ENCODE measurements around the gene SMAP2.
"Not testable (repeated sequence)": the region's sequence is repeated elsewhere in the genome, so short reads cannot be mapped to it uniquely, and the experiment has no call there.

The SMAP2 gene

DNA sequence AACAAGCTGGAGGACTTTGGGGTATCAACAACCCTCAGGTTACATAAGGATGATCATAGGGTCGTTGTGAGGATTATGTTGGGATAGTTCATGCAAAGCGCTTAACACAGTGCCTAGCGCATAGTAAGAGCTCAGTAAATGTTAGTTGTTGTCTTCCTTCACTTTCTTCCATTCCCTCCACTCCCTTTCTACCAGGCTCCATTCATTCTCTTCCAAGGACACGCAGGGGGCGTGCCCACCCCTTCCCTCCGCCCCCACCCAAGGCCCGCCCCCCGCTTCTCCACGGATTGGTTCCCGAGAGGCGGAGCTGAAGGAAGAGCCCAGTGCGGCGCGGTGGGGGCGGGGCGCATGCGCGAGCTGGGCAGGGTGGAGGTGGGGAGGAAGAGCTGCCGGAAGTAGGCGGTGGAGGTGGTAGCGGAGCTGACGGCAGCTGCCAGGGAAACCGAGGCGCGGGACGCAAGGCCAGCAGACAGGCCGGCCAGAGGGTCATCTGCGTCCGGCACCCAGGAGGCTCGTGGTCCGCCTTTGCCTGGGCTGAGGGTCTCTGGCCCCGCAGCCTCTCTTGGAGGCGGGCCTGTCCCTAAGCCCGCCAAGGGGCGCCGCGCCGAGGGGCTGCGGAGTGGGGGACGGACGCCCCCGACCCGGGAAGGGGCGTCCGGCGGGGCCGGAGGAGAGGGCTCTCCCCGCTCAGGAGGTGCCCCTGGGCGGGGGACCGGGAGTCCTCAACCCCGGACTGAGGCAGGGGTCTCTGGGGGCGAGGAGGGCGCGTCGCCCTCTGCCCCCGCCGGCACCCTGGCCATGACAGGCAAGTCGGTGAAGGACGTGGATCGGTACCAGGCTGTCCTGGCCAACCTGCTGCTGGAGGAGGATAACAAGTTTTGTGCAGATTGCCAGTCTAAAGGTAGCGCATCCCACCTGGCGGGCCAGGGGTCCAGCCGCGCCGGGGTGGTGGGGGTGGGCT is at the start of gene SMAP2:
Gene SMAP2 (plus strand): TSS at position 405 of the 961 bp plus-strand sequence. CDS start 394 bp downstream, at position 799.
- in situ Hi-C loops (cut with MboI; ENCODE audit: low sequenced_read_pairs), result no loop called here

DNA sequence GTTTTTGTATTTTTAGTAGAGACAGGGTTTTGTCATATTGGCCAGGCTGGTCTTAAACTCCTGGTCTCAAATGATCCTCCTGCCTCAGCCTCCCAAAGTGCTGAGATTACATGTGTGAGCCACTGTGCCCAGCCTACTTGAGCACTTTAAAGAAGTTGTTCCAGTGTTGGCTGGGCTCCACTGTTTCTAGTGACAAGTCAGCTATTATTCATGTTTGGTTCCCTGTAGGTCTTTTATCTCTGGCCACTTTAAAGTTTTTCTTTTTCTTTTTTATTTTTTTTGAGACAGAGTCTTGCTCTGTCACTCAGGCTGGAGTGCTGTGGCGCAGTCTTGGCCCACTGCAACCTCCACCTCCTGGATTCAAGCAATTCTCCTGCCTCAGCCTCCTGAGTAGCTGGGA is 42.1 kb upstream of the SMAP2 start:
- in situ Hi-C loops (cut with MboI; ENCODE audit: low sequenced_read_pairs), result not testable (repeated sequence)

DNA sequence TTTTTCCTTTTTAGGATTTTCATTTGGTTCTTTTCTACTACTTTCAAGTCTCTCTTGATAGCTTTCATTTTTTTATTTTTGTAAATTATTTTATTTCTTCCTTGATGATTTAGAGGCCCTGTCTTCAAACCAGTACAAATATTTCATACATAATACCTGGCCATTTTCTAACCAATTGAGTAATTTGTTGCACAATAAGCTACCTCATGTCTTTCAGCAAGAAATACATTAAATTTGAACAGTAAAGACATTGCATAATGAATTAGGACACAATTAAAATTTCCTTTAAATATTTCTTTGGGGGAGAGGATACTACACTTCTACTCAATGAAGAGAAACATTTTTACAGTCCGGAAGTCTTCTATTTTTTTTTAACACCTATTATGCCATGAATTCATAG is 40.8 kb upstream of the SMAP2 start:
- in situ Hi-C loops (cut with MboI; ENCODE audit: low sequenced_read_pairs), result no loop called here

DNA sequence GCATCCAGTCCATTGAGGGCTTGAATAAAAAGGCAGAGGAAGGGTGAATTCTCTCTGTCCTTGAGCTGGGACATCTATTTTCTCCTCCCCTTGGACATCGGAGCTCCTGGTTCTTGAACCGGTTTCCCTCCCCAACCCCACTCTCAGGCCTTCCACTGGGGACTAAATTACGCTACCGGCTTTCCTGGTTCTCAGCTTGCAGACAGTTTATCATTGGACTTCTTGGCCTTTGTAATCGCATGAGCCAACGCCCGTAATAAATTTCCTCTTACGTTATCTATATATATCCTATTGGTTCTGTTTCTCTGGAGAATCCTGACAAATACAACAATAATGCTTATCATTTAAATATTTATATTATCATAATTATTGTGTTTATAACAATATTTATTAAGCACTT is 36.1 kb upstream of the SMAP2 start:
- in situ Hi-C loops (cut with MboI; ENCODE audit: low sequenced_read_pairs), result no loop called here

DNA sequence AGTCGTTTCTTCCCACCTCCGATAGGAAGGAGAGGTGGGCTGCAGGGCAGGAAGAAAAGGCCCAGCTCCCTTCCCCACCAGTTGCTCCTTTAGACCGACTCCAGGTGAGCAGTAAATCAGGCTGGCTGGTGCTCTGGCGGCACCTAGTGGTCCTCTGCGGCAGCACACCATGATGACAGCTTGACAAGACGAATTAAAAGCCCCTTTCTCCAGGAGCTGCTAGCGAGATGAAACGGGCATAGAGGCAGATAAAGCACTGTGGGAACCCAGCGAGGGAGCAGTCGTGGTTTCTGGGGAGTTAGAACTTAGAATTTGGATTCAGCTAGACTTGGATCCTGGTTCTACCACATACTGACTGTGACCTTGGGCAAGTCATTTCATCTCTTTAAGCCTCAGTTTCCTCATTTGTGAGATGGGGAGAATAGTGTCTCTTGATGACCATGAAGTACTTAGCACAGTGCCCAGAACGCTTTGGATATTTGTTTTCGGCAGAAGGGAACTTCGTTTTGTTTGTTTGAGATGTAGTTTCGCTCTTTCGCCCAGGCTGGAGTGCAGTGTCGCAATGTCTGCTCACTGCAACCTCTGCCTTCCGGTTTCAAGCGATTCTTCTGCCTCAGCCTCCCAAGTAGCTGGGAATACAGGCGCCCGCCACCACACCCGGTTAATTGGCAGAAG is 34.6 kb upstream of the SMAP2 start:
- in situ Hi-C loops (cut with MboI; ENCODE audit: low sequenced_read_pairs), result no loop called here

DNA sequence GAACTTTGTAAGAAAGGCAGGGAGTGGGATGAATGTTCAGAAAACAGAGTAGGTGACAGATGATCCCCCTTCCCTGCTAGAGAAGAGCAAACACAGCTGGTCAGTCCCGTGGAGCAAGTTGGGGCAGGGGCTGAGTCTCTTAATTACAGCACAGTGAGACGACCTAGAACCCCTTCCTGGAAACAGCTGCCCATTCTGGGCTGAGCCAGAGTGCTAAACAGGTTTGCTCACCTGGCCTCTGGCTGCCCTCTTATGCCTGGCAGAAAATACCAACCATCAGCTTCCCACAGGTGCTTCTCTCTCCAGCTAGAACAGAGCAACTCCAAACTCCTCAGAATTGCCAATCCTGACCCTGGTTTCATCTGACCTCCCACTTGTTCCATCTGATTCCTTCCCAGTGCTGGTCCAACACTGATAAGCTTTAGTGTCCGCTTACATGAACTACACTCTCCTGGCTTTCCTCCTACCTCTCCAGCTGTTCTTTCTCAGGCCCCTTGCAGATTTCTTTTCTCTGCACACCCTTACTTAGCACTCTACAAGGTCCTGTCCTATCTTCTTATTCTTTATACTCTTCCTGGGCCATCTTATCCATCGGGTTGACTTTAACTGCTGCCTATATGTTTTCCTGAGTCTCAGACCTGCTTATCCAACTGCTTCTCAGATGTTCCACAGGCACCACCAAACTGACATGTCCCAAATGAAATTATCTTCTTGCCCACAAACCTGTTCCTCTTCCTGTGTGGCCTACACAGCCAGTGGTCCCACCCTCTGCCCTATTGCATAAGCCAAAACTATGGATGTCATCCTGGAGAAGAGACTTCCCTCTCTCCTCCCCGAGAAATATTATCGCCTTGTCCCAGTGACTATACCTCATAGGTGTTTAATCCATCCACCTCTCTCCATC is 33.9 kb upstream of the SMAP2 start:
- in situ Hi-C loops (cut with MboI; ENCODE audit: low sequenced_read_pairs), result no loop called here

DNA sequence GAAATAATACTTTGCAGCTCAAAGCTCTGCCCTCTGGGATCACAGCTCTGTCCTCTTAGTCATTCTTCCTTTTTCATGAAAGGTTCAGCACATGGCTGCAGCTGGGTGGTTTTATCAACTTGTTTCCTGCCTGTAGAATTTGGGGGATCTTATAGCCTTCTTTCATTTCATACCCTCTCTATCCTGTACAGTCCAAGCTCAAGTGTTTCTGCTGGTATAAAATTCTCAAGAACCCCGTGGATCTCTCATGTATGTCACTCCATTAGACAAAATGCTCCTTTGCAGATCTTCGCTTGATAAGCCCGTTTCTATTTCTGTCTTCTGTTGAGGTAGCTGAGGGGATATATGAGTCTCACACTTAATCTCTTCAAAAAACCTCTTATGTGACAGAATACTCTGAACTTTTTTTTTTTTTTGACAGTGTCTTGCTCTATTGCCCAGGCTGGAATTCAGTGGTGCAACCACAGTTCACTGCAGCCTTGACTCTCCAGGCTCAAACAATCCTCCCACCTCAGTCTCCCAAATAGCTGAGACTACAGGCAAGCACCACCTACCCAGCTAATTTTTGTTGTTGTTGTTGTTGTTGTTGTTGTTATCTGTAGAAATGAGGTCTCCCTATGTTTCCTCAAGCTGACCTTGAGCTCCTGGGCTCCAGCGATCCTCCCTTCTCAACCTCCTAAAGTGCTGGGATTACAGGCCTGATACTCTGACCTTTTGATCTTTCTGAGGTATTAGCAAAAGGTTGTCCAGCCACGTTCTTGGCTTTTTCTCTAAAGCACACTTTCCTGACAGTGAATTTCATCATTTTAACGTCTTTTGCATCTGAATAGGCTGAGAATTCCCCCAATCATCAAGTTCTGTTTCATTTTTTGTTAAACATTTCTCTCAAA is 31.8 kb upstream of the SMAP2 start:
- in situ Hi-C loops (cut with MboI; ENCODE audit: low sequenced_read_pairs), result no loop called here

DNA sequence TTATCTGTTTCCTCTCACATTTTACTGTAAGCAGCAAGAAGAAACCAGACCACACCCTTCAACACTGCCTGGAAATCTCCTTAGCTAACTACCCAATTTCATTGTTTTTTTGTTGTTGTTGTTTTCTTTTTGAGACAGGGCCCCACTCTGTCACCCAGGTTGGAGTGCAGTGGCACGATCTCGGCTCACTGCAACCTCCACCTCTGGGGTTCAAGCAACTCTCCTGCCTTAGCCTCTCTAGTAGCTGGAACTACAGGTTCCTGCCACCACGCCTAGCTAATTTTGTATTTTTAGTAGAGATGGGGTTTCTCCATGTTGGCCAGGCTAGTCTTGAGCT is 31.2 kb upstream of the SMAP2 start:
- in situ Hi-C loops (cut with MboI; ENCODE audit: low sequenced_read_pairs), result not testable (repeated sequence)

DNA sequence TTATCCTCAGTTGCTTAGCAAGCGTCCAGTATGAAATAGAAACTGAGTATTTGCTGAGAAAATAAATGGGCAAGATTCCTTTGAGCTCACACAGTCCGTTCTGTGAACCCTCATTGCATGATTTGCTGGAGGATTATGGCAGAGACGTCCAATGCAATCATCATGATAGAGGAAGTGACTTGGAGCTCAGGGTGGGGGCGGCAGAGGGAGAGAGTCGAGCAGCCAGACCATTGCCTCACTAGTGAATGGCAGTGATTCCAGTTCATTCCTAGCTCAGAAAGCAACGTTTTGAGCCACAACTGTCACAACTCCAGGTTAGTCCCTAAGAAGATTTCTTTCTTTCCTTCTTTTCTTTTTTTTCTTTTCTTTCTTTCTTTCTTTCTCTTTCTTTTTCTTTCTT is 28.9 kb upstream of the SMAP2 start:
- in situ Hi-C loops (cut with MboI; ENCODE audit: low sequenced_read_pairs), result no loop called here

DNA sequence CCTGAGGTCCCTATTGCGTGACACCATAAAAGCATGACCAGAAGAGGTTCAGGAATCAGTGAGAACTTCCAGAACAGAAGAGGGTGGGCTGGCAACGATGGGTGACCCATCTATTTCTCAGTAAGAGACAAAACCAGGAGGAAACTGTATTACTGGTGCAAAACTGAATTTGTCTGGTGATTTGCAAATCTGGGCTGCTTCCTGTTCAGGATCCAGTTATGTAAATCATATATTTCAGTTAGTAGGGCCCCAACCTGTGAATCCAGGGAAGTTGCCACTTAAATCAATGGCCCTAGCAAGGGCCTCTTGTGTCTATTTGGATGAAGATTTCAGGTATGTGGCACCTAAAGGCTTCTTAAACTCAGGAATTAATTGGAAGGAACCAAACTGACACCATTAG is 23.1 kb upstream of the SMAP2 start:
- in situ Hi-C loops (cut with MboI; ENCODE audit: low sequenced_read_pairs), result no loop called here

DNA sequence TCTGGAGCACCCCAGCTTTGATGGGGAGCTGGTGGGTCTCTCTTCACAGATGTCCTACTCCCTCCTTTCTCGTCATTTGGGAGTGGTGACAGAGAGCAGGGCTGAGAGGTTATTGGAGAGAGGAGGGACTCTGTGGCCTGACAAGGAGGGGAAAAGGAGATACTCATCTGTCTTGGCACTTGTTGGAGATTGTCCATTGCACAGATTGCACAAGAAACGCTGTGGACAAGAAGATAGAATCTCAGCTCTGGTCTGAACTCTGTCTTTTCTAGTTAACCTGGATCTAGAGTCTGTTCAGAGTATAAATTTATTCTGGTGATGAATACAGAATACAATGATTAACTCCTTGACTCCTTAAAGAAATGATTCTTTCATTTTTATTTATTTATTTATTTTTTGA is 22.4 kb upstream of the SMAP2 start:
- in situ Hi-C loops (cut with MboI; ENCODE audit: low sequenced_read_pairs), result no loop called here

DNA sequence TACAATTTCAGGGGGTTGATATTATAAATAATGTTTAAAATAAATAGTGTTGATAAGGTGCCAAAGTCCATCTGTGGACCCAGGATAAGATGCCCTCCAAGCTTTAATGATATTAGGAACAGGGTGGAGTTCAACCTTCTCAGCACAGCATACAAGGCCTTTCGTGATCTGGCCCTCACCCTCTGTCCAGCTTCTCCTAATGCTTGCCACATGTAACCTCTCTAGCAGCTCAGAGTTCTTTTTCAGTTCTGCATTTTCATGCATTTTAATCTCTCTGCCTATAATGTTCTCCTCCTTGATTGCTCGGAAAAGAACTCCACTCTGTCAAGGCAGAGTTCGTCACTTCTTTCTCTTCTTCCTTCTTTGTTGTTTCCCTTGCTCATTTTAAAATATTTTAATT is 21.4 kb upstream of the SMAP2 start:
- in situ Hi-C loops (cut with MboI; ENCODE audit: low sequenced_read_pairs), result no loop called here

DNA sequence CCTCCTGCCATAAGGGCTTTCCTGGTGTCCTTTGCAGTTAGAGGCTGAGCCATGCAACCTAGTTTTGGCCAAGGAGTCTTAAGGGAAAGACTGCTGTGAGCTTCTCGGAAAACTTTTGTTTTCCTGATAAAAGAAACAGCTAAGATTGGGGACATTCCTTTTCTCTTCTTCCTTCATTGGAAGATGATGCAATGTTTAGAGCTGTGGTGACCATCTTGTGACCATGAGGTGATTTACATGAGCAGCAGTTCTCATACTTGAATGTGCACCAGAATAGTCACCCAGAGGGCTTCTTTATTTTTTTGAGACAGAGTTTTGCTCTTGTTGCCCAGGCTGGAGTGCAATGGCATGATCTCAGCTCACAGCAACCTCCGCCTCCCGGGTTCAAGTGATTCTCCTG is 20.4 kb upstream of the SMAP2 start:
- in situ Hi-C loops (cut with MboI; ENCODE audit: low sequenced_read_pairs), result no loop called here

DNA sequence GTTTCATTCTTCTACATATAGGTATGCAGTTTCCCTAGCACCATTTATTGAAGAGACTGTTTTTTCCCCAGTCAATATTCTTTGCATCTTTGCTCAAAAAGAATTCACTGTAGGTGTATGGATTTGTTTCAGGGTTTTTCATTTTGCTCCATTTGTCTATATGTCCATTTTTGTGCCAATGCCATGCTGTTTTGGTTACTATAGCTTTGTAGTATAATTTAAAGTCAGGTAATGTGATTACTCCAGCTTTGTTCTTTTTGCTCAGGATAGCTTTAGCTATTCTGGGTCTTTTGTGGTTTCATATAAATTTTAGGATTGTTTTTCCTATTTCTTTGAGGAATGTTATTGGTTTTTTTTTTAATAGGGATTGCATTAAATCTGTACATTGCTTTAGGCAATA is 15.9 kb upstream of the SMAP2 start:
- in situ Hi-C loops (cut with MboI; ENCODE audit: low sequenced_read_pairs), result no loop called here

DNA sequence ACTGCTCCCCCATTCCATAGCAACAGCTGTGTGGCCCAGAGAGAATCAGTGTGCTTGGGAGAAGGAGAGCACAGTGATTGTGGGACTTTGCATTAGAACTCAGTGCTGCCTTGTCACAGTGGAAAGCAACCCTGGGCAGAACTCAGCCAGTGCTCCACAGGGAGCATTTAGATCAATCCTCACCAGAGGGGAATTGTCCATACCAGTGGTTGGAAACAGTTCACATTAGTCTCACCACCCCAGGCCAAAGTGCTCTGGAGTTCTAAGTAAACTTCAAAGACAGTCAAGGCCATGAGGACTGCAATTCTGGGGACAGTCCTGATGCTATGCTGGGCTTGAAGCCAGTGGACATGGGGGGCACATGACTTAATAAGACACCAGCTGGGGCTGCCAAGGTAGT is 12.9 kb upstream of the SMAP2 start:
- in situ Hi-C loops (cut with MboI; ENCODE audit: low sequenced_read_pairs), result no loop called here

DNA sequence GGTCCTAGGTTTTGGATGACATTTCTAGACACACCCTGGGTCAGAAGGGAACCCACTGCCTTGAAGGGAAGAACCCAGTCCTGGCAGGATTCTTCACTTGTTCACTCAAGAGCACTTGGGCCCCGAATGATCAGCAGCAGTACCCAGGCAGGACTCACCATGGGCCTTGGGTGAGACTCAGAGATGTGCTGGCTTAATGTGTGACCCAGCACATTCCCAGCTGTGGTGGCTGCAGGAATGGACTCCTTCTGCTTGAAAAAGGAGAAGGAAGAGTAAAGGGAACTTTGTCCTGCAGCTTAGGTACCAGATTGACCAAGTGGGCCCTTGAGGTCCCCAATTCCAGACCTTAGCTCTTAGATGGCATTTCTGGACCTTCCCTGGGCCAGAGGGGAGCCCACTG is 12.3 kb upstream of the SMAP2 start:
- in situ Hi-C loops (cut with MboI; ENCODE audit: low sequenced_read_pairs), result no loop called here

DNA sequence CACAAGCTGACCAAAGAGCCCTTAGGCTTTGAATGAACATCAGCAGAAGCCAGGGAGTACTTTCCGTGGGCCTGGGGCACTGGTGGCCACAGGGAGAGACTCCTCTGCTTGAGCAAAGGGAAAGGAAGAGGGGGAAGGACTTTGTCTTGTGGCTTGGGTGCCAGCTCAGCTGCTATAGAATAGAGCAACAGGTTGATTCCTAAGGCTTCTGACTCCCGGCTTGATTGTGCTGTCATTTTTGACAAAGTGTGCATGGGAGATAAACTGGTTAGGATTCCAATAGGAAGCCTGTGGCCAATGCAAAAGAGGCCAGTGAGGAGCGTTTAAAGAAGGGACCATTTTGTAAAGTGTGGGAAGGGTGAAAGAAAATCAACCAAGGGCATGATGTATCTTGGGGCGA is 11.9 kb upstream of the SMAP2 start:
- in situ Hi-C loops (cut with MboI; ENCODE audit: low sequenced_read_pairs), result no loop called here

DNA sequence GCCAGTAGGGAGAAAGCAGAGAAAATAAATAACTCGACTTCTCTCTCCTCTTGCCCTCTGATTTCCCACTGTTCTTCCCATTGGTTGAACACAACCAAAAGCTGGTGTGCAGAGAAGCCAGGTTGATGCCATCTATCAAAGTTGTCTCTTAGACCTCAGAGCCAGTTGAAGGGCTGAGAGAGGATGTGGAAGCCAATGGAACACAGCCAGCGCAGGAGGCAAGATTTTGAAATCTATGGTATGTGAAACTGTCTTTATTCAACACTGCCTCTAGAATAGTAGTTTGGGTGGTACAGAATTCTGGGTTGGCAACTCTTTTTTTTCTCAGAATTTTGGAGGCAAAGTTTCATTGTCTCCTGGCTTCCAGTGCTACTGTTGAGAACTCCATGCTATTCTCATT is 11.3 kb upstream of the SMAP2 start:
- in situ Hi-C loops (cut with MboI; ENCODE audit: low sequenced_read_pairs), result no loop called here

DNA sequence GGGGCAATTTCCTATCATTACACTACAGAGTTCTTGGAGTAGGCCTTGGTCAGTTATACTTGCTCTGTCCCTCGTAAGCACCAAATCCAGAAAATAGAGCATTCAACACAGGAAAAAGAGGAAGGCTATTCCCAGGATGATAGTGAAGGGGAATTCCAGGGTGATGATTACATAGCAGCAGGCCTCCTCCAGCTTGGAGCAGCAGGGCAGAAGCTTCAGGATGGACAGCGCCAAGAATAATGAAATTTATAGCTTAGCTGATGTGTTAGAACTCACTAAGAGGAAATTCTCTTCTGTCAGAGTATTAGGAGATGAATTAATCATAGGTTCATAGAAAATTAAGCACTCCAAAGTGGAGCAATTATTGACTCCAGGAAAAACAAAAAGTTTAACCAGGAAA is 10.8 kb upstream of the SMAP2 start:
- in situ Hi-C loops (cut with MboI; ENCODE audit: low sequenced_read_pairs), result no loop called here

DNA sequence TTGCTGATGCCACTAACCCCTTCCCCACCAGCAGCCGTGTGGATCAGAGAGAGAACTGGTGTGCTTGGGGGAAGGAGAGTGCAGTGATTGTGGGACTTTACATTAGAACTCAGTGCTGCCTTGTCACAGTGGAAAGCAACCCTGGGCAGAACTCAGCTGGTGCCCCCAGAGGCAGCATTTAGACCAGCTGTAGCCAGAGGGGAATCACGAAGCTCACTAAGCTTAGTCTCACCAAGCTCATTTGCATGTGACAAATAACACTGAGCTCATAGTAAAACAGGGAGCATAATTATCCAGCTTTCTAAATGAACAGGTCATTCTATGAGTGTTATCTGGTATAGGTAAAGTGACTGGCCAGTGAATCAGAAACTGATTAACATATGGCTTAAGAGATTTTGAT is 9.8 kb upstream of the SMAP2 start:
- in situ Hi-C loops (cut with MboI; ENCODE audit: low sequenced_read_pairs), result no loop called here

All from hTERT RPE-1 (cell line).